Dermis blood vessel endothelial cell (primary cell): ENCODE results near the gene VPS35L. TPM values are rescaled to one million over a fixed set of nuclear protein-coding genes. Genes with fewer than 3 reads are reported as not detected.

Experiments
- DNase-seq: peaks from one replicate; pipeline ENCODE4 v3.0.0; 2010
- total RNA-seq: library from RNA; depleted of rRNA; stranded (reverse); fragments of >200 nt; gene quantifications from 2 replicates; pipeline ENCODE4 v1.2.3, GENCODE V29; 2014

Gene VPS35L, protein sequence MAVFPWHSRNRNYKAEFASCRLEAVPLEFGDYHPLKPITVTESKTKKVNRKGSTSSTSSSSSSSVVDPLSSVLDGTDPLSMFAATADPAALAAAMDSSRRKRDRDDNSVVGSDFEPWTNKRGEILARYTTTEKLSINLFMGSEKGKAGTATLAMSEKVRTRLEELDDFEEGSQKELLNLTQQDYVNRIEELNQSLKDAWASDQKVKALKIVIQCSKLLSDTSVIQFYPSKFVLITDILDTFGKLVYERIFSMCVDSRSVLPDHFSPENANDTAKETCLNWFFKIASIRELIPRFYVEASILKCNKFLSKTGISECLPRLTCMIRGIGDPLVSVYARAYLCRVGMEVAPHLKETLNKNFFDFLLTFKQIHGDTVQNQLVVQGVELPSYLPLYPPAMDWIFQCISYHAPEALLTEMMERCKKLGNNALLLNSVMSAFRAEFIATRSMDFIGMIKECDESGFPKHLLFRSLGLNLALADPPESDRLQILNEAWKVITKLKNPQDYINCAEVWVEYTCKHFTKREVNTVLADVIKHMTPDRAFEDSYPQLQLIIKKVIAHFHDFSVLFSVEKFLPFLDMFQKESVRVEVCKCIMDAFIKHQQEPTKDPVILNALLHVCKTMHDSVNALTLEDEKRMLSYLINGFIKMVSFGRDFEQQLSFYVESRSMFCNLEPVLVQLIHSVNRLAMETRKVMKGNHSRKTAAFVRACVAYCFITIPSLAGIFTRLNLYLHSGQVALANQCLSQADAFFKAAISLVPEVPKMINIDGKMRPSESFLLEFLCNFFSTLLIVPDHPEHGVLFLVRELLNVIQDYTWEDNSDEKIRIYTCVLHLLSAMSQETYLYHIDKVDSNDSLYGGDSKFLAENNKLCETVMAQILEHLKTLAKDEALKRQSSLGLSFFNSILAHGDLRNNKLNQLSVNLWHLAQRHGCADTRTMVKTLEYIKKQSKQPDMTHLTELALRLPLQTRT
- total RNA-seq = 36.4 and 50.3 TPM in 2 replicates

DNA sequence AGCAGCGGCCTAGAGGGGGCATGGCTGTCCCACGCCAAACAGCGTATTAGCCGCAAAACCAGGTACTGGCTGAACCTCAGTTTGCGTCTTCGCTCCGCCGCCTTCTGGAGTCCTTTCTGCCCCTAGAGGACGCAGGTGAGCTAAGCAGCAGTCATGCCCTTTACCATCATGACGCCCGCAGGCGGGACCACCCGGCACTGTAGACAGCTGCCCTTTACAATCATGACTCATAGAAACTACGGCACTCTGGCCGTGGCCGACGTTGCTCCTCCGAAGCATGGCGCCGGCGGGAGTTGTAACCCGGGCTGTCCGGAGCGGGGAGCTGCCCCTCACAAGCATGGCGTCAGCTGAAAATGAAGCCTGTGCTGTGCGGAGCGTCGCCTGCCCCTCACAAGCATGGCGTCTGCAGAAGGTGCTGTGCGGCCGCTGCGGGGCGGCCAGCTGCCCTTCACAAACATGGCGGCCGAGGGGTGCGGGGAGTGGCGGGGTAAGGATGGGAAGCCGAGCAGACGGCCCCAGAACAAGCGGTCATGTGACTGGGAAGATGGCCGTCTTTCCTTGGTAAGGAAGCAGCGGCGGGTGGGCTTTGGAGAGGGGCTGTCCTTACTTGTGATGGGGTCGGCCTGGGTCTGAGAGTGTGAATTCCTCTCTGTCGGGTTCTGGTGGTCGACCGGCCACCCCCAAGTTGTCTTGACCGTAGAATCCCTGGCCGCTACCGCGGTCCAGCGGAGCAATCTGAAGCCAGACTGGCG, at the start of gene VPS35L:
TSS of gene VPS35L (plus strand) at position 518 of the 752 bp plus-strand sequence. CDS start at position 545, 27 bp downstream.
- peak; percentile 100 for DNase-seq

DNA sequence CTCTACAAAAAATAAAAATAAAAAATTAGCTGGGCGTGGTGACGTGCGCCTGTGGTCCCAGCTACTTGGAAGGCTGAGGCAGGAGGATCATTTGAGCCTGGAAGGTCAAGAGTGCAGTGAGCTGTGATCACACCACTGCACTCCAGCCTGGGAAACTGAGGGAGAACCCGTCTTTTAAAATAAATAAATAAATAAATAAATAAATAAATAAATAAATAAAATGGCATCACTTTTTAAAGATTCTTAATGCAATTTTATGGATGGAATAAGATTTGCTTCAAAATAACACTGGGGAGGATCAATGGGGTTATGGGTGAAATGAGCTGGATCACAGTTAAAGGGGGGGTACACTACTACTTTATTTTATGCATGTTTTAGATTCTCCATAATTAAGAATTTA, 48.5 kb upstream of the VPS35L start:
- DNase-seq = no peak

DNA sequence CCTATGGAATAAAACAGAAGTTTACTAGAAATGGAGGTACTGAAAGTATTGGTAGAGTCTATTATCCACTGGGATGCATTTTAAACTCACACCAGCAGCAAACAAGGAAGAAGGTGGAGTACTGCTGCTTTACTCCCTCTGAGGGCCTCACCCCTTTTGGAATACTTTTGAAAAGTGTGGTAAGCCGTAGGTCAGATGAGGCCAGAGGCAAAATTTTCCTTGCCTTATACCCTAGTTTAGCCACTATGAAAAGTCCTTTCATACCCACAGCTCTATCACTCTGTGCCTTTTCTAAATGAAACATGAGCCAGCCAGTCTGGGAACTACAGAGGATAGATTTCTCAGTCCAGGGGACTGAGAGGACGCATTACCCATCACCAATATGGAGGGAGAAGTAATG, 47.6 kb upstream of the VPS35L start:
- no peak for DNase-seq

DNA sequence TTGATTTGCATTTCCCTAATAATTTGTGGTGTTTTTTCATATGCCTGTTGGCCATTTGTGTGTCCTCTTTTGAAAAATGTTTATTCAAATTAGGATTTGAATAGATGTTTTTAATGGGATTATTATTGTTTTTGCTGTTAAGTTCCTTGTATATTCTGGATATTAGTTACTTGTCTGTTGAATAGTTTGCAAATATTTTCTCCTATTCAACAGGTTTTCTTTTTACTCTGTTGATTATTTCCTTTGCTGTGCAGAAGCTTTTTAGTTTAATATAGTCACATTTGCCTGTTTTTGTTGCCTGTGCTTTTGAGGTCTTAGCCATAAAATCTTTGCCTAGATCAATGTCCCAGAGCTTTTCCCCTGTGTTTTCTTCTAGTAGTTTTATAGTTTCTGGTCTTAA, 43.2 kb upstream of the VPS35L start:
- DNase-seq = no peak

DNA sequence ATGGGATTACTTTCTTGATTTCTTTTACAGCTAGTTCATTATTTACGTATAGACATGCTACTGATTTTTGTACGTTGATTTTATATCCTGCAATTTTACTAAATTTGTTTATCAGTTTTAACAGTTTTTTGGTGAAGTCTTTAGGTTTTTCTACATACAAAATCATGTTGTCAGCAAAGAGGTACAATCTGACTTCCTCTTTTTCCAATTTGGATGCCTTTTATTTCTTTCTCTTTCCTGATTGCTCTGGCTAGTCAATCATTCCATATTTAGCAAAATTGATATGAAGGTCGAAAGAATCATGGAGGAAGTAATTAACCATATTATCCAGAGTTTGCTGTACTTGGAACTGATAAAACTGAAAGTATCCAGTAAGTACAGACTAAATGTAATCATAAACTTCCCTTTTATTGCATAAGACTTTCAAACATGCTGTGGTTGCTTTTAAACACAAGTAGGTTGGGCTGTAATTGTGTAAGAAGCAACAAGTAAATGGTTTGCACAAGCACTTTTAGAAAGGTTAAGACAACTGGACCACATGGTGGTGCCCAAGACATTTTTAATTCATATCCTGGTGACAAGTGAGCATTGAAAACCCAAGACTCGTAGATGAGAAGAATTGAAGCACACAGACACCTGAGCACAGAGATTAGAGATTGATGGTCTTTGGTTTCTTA, 42.0 kb upstream of the VPS35L start:
- no peak for DNase-seq

DNA sequence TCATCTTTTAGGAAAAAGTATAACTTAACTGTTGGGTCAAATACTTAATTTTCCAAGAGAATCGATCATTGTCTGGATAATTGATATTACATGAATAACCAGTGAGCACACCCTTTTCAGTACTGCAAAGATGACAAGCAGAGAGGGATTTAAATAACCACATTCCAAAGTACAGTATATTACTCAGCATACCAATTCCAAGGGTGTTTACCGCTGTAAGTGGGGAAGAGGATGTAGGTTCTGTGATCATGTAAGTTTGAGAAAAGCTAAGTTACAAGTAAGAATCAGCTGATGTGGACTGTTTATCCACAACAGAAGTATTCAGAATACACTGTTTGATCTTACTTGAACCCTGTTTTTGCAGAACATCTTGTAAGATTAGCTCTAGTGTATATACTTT, 39.7 kb upstream of the VPS35L start:
- no peak for DNase-seq

DNA sequence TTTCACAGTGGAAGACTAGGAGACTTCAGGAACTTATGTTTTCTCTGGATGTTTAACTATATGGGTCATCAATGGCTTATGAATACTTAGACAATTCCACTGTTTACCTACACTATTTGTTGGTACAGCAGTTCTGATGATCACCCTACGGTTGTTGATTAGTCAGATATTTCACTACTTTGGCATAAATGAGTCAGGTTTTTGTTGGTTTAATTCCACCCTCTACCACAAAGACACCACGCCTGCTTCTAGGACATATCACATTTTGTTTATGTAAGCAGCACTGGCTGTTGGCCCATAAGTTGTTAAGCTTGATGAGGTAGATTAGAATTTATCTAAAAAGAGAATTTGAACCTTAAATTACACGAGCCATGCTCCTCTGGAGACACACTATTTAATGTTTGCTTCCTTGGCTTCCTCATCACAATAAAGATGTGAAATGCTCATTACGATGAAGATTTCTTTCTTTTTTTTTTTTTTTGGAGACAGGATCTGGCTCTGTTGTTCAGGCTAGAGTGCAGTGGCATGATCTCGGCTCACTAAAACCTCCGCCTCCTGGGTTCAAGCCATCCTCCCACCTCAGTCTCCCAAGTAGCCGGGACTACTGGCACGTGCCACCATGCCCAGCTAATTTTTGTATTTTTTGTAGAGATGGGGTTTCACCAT, 37.9 kb upstream of the VPS35L start:
- DNase-seq = peak; percentile 3

DNA sequence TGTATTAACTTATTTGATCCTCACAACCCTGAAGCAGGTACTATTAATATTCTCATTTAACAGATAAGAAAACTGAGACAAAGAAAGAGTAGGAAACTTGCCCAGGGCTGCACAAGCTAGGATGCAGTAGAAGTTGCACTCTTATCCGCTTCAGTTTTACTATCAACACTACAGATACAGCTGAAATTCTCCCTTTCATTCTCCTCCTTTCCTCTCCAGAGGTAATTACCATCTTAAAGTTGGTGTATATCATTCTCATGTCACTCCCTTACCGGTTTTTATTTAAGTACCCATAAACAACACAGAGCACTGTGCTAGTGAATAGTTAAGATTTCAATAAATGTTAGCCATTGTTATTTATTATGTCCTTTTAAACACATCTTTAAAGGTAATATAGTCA, 37.1 kb upstream of the VPS35L start:
- DNase-seq = no peak

DNA sequence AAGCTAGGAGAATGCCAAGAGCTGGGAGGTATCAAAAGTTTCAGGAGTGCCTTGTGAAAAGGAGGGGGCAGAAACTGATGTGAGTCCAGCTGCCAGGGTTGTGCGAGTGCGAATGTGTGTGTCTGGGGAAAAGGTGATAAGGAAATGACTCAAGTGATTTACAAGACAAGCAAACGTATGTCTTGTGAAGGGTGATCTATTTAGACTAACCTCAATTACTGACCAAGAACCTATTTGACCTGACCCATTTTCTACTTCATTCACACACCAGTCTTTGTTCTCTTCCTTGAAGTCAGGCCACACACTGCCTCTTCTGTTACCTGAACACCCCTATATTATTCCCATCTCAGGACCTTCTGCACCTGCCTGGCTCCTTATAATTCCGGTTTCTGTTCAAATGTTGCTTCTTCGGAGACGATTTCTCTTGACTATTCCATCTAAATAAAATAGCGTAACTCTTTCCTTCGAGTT, 34.6 kb upstream of the VPS35L start:
- DNase-seq = peak; percentile 55

DNA sequence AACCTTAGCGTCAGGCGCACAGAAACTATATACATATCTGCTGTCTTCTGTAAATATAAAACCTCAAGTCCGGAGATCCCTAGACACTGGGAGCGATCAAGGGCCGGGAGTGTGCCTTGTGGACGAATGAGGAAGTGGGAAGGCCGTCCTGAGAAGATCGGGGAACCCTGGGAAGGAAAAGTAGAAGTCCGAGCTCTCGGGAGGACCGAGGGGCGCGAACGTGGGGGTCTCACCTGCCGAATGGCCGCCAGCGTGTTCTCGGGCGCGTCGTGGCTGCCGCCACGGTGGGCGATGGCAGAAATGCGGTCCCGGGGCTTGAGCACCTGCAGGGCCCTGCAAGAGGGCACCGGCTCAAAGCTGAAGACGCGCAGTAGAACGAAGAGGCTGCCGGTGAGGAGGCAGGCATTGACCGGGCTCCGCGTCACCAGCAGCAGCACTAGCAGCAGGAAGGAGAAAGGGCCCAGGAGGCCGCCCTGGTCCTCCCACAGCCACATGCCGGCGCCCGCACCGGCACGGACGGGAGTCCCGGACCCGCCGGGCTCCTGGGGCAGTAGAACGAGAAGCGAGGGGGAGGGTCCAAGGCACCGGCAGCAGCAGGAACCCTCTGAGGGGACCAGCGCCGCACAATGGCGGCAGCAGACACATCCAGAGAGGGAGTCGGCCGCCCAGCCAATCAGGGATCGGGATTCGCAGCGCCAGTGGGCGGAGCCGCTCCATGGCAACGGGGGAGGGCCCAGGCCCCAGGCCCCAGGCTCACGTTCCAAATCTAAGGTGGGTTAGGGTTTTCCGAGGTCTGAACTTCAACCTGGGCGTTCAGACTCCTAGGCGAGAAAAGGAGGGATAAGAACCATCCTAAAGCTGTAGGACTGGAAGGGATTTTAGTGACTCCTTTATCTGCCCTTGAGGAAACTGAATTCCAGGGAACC, 33.8 kb upstream of the VPS35L start, which contains the start of gene GDE1:
TSS of gene GDE1 (minus strand) at position 628 of the 926 bp plus-strand sequence. CDS start at position 494, 134 bp downstream.
- peak; percentile 94 for DNase-seq

DNA sequence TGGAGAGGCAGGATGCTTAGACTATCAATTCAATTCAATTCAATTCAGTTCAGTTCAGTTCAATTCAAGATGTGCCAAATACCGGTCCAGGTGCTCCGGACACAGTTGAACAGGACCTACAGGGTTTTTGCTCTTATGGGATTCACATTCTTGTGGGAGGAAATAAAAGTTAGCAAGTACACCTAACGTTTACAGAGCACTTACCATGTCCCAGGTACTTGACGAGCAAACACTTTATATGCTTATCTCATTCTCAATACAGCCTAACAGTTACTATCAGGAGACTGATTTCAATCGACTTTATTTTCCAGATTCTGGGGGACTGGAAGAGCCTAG, 33.1 kb upstream of the VPS35L start:
- DNase-seq = no peak

DNA sequence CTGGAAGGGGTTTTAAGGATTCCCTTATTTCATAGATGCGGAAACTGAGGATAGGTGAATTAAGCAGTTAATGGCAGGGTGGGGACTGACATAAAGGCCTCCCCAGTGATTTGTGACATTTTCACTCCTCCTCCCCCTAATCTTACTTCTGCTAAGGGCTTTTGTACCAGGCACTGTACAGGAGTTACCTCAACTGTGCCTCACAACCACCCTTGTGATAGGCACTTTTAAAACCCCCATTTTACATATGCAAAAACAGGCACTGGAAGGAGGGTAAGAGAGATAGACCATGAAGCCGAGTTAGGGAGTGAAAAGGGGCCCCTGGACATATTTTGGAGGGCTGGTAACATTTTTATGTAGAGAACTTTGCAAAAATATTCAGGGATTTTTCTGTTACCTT, 32.7 kb upstream of the VPS35L start:
- DNase-seq = no peak

DNA sequence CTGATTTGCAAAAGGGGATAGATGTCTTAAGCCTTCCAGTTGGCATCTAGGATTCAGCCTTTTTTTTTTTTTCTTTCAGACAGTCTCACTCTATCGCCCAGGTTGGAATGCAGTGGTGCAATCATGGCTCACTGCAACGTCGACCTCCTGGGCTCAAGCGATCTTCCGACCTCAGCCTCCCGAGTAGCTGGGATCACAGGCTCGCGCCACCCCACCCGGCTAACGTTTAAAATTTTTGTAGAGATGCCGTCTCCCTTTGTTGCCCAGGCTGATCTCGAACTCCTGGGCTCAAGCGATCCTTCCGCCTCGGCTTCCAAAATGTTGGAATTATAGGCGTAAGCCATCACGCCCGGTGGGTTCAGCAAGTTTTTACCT, 32.3 kb upstream of the VPS35L start:
- no peak for DNase-seq

DNA sequence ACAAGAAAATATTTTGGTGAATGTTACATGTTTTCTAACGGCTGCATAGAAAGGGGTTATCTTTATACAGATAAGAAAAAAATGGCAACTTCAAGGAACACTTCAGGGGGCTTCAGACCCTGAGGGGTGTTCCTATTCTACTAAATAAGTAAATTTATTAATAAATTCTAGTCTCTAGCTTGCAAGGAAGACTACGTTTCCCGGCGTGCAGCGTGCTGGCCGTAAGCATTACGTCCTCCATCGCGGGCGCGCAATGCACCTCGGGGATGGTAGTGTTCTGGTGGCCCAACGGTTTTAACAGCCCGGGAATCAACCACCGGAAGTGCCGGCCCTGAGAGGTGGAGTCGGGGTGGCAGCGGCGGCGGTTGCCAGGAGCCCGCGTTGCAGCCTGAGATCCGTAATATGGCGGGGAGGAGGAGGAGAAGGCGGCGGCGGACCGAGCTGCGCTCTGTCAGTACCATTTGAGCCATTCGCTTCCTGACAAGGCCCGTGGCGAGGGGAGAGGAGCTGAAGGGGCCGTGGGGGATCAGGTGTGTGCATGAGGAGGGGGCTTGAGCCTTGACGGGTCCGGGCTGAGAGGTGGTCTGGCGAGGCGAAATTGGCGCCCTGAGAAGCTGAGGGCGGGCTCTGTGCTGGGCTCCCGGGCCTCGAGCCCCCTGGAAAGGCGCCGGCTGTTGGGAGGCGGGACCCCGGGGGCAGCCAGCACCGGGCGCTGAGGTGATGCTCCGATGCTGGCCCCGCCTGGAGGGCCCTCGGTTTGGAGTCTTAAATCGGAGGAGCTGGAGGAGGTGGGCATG, 31.7 kb upstream of the VPS35L start, which contains the start of gene CCP110:
TSS of gene CCP110 (plus strand) at position 384 of the 797 bp plus-strand sequence. CDS start 3,940 bp downstream, outside the sequence.
- peak; percentile 98 for DNase-seq

DNA sequence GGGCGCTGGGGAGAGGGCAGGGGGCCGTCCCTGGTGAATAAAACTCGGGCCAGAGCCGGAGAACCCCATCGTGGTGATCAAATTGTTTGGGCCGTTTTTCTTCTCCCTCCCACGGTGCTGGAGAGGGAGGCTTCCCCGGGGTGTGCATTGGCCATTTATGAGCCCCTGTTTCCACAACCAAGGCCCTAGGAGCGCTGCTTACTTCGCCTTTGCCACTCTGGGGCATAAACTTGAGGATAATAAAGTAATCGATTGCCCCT, 31.2 kb upstream of the VPS35L start:
- peak; percentile 17 for DNase-seq

DNA sequence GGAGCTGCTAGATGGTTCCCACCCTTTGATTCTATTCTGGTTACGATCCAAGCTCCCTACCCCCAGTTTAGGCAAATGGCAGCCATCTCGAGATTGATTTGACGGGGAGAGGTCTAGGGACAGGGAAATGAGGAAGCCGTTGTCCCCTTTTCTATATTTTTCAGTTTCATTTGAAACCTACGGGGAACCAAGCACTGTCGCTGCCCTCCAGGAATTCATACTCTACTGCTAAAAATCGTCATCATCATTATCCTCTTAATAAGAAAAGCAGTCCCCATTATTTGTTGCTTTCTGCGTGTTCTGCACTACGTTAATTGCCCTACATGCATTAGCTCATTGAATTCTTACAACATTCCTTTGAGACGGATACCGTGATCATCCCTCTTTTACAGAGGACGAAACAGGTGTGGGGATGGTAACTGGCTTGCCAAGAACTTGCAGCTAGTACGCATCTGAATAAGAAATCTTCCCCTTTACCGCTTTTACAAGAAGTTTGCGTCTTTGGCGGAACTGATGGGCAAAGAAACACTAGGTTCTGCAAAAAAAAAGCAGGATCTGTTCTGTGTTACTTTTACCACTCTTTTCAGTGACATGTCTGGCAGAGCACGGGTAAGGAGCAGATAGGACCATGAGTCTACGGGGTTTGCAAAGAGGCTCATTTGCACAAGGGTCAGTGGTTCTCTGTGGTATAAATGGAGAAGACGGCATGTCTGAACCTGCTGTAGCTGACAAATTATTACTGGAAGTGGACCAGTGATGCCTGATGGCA, 30.7 kb upstream of the VPS35L start:
- peak; percentile 23 for DNase-seq

DNA sequence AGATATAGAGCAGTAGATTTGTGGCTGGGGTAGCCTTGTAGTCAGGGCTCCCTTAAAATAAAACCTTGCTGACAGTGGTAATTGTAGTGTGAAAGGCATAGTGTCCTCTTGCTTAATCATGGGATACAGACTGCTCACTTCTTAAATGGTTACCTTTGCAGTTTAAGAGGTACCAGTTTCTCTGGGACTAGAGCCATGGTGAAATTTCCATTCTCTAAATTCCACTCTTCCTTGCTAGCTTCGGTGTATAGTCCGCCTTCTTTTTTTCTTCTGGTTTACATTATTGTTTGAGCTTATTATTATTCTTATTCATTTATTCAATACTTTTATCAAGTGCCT, 30.1 kb upstream of the VPS35L start:
- DNase-seq = no peak

DNA sequence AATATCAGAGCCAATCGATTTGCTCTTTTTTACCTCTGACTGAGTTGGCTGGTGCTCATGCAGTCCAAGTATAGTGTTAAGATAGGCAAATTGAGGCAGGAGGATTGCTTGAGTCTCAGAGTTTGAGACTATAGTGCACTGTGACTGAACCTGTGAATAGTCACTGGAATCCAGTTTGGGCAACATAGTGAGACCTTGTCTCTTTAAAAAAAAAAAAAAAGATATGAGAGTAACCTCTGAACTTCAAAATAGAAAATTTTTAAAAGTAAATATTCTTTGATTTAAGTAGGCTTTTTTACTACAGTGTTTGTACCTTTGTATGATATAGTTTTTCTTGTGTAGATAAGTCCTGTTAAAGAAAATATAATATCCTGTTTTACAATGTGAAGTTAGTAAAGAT, 28.3 kb upstream of the VPS35L start:
- no peak for DNase-seq

DNA sequence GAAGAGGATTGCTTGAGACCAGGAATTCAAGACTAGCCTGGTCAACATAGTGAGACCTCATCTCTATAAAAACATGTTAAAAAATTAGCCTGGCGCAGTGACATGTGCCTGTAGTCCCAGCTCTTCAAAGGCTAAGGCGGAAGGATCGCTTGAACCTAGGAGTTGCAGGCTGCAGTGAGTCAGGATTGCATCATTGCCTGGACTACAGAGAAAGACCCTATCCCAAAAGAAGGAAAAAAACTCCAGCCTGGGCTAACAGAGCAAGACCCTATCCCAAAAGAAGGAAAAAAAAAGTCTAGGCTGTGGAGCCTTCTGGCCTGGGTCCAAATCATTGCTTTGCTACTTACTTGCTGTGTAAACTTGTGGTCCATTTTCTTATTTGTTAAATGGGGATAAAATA, 26.8 kb upstream of the VPS35L start:
- no peak for DNase-seq
